Neural cell (in vitro differentiated cells): ENCODE data around the gene IL1RAPL2. TPM values are rescaled to one million over a fixed set of nuclear protein-coding genes. Genes with fewer than 3 reads are reported as not detected.

Source experiments
- H2AFZ ChIP-seq: fragments of 200-600, 300-800 bp; sonication (generic), shearing (Covaris generic); 2 replicates; pipeline ENCODE4 v1.6.0; 2014; ENCODE audit warnings: low read depth, mild to moderate bottlenecking, antibody characterized with exemption, low read length, moderate library complexity
- H3F3A ChIP-seq: fragments of 200-600 bp; shearing (Covaris generic); 2 replicates; pipeline ENCODE4 v1.6.1; 2016; ENCODE audit warnings: mild to moderate bottlenecking, moderate library complexity, mixed read lengths, antibody characterized with exemption, low read length; ENCODE audit not compliant: insufficient read depth, poor library complexity, severe bottlenecking
- H3K27ac ChIP-seq: fragments of 200-600, 300-800 bp; sonication (generic), shearing (Covaris generic); 2 replicates; pipeline ENCODE4 v1.5.1; 2014; ENCODE audit warnings: mild to moderate bottlenecking, low read length, moderate library complexity
- H3K27me3 ChIP-seq: fragments of 300-800, 200-600 bp; sonication (generic), shearing (Covaris generic); 2 replicates; pipeline ENCODE4 v1.6.0; 2014; ENCODE audit warnings: mild to moderate bottlenecking, low read depth, low read length, moderate library complexity; ENCODE audit not compliant: insufficient read depth
- H3K36me3 ChIP-seq: fragments of 300-800, 200-600 bp; sonication (generic), shearing (Covaris generic); 2 replicates; pipeline ENCODE4 v1.5.1; 2014; ENCODE audit warnings: mild to moderate bottlenecking, antibody characterized with exemption, low read length, moderate library complexity; ENCODE audit not compliant: insufficient read depth
- H3K4me2 ChIP-seq: fragments of 300-800, 200-600 bp; sonication (generic), shearing (Covaris generic); 2 replicates; pipeline ENCODE4 v1.6.0; 2014; ENCODE audit warnings: mild to moderate bottlenecking, low read length
- H3K4me3 ChIP-seq: fragments of 300-800, 200-600 bp; sonication (generic), shearing (Covaris generic); 2 replicates; pipeline ENCODE4 v1.5.1; 2014; ENCODE audit warnings: mild to moderate bottlenecking, low read length, moderate library complexity
- H3K79me2 ChIP-seq: fragments of 200-600 bp; shearing (Covaris generic); replicated peaks from 2 replicates; pipeline ENCODE4 v1.6.0; 2014; ENCODE audit warnings: mild to moderate bottlenecking, low read length, moderate library complexity; ENCODE audit not compliant: insufficient read depth
- H3K9ac ChIP-seq: fragments of 300-800, 200-600 bp; sonication (generic), shearing (Covaris generic); 2 replicates; pipeline ENCODE4 v1.6.1; 2016; ENCODE audit warnings: mild to moderate bottlenecking, low read length, mixed read lengths
- H3K9me2 ChIP-seq: fragments of 200-600 bp; shearing (Covaris generic); 2 replicates; pipeline ENCODE4 v1.6.1; 2016; ENCODE audit warnings: mild to moderate bottlenecking, low read length, mixed read lengths; ENCODE audit not compliant: insufficient read depth
- H3K9me3 ChIP-seq: fragments of 200-600, 300-800 bp; sonication (generic), shearing (Covaris generic); 2 replicates; pipeline ENCODE4 v1.6.1; 2016; ENCODE audit warnings: mild to moderate bottlenecking, mixed run types, low read length, moderate library complexity, mixed read lengths
- H4K20me1 ChIP-seq: fragments of 200-600 bp; shearing (Covaris generic); 2 replicates; pipeline ENCODE4 v1.6.1; 2016; ENCODE audit warnings: mild to moderate bottlenecking, mixed run types; ENCODE audit not compliant: insufficient read depth
- CTCF ChIP-seq: fragments of 450-650 bp; IDR thresholded peaks from 2 replicates; pipeline ENCODE4 v1.5.1; 2014; ENCODE audit warnings: antibody characterized with exemption, mild to moderate bottlenecking, moderate library complexity; ENCODE audit not compliant: poor library complexity, severe bottlenecking
- EP300 ChIP-seq: fragments of 450-650 bp; conservative IDR thresholded peaks from 2 replicates; pipeline ENCODE4 v1.6.1; 2014; ENCODE audit warnings: antibody characterized with exemption, mild to moderate bottlenecking, moderate library complexity; ENCODE audit not compliant: poor library complexity, severe bottlenecking
- EZH2 ChIP-seq: fragments of 200-600, 300-800 bp; shearing (Covaris generic), sonication (generic); IDR thresholded peaks from 2 replicates; pipeline ENCODE4 v1.6.1; 2014; ENCODE audit warnings: antibody characterized with exemption, low read length, borderline replicate concordance, mild to moderate bottlenecking; ENCODE audit not compliant: insufficient read depth, poor library complexity, severe bottlenecking
- MXI1 ChIP-seq: fragments of 450-650 bp; conservative IDR thresholded peaks from 2 replicates; pipeline ENCODE4 v1.6.1; 2014; ENCODE audit warnings: antibody characterized with exemption, mild to moderate bottlenecking; ENCODE audit not compliant: poor library complexity, severe bottlenecking
- POLR2AphosphoS5 ChIP-seq: IDR thresholded peaks from 2 replicates; pipeline ENCODE4 v1.6.1; 2012
- RAD21 ChIP-seq: fragments of 450-650 bp; conservative IDR thresholded peaks from 2 replicates; pipeline ENCODE4 v1.6.1; 2014; ENCODE audit warnings: antibody characterized with exemption, mild to moderate bottlenecking, moderate library complexity
- REST ChIP-seq: IDR thresholded peaks from 2 replicates; pipeline ENCODE4 v1.6.1; 2012; ENCODE audit warnings: borderline replicate concordance
- SMC3 ChIP-seq: fragments of 450-650 bp; conservative IDR thresholded peaks from 2 replicates; pipeline ENCODE4 v1.6.1; 2014; ENCODE audit warnings: antibody characterized with exemption, mild to moderate bottlenecking, moderate library complexity; ENCODE audit not compliant: poor library complexity
- TAF1 ChIP-seq: IDR thresholded peaks from 2 replicates; pipeline ENCODE4 v1.6.1; 2012; ENCODE audit warnings: low read depth
- polyA plus RNA-seq: library from polyadenylated mRNA; depleted of rRNA; stranded (reverse); fragments of >200 nt; gene quantifications from 2 replicates; pipeline ENCODE4 v1.2.3, GENCODE V29; 2014

The IL1RAPL2 gene
- polyA plus RNA-seq, 1 donor from 2014 or later, result not detected

GRCh38 chrX:104668550-104668949 lies 102.6 kb downstream of the IL1RAPL2 start:
- no peaks in the 10 kb centered on the region for H3K79me2 ChIP-seq
- no peaks in the 10 kb centered on the region for H3F3A ChIP-seq
- H3K36me3 ChIP-seq, result no peaks in the 10 kb centered on the region
- no peak overlapping the region for H3K4me3 ChIP-seq
- H2AFZ ChIP-seq, result no peak overlapping the region
- no peaks in the 10 kb centered on the region for H3K27me3 ChIP-seq
- no peak overlapping the region for H3K27ac ChIP-seq
- H4K20me1 ChIP-seq, result no peaks in the 10 kb centered on the region
- no peak overlapping the region for H3K4me2 ChIP-seq
- H3K9ac ChIP-seq, result no peak overlapping the region
- no peaks in the 10 kb centered on the region for H3K9me2 ChIP-seq
- H3K9me3 ChIP-seq, result no peaks in the 10 kb centered on the region
- peak; percentile 74 for TF ChIP-seq SMC3
- TF ChIP-seq RAD21, result peak; percentile 72
- TF ChIP-seq CTCF, result peak; percentile 67
- no peak for TF ChIP-seq EP300

GRCh38 chrX:104669063-104669462 lies 103.1 kb downstream of the IL1RAPL2 start:
- Histone ChIP-seq H3F3A (no peaks in the 10 kb centered on the region), H3K79me2 (no peaks in the 10 kb centered on the region), H3K4me3 (no peak overlapping the region), H3K9me3 (no peaks in the 10 kb centered on the region), H2AFZ (no peak overlapping the region), H3K9me2 (no peaks in the 10 kb centered on the region), H3K27ac (no peak overlapping the region), H3K27me3 (no peaks in the 10 kb centered on the region), H3K4me2 (no peak overlapping the region), H3K9ac (no peak overlapping the region), H4K20me1 (no peaks in the 10 kb centered on the region), H3K36me3 (no peaks in the 10 kb centered on the region)
- no peak for TF ChIP-seq EP300
- TF ChIP-seq CTCF, result no peak
- TF ChIP-seq POLR2AphosphoS5, result no peak
- TF ChIP-seq SMC3, result no peak
- TF ChIP-seq MXI1, result no peak
- no peak for TF ChIP-seq EZH2
- no peak for TF ChIP-seq REST
- TF ChIP-seq TAF1, result no peak
- no peak for TF ChIP-seq RAD21
